HG03159 (cell line): ENCODE measurements around the gene POLRMT.

ENCODE experiments used
- ATAC-seq: cut with Tn5 transposase; IDR thresholded peaks from one replicate; pipeline ENCODE4 v1.9.1; 2021; ENCODE audit warnings: mild to moderate bottlenecking, moderate library complexity; ENCODE audit not compliant: unreplicated experiment

POLRMT gene

GRCh38 chr19:648305-648704 lies 15.0 kb upstream of the POLRMT start:
- ATAC-seq: no peak

- no peak for ATAC-seq
Observed at GRCh38 chr19:647566-648284, 14.4 kb upstream of the POLRMT start.

- ATAC-seq: no peak
Observed at GRCh38 chr19:646779-647565, 13.6 kb upstream of the POLRMT start.

DNA sequence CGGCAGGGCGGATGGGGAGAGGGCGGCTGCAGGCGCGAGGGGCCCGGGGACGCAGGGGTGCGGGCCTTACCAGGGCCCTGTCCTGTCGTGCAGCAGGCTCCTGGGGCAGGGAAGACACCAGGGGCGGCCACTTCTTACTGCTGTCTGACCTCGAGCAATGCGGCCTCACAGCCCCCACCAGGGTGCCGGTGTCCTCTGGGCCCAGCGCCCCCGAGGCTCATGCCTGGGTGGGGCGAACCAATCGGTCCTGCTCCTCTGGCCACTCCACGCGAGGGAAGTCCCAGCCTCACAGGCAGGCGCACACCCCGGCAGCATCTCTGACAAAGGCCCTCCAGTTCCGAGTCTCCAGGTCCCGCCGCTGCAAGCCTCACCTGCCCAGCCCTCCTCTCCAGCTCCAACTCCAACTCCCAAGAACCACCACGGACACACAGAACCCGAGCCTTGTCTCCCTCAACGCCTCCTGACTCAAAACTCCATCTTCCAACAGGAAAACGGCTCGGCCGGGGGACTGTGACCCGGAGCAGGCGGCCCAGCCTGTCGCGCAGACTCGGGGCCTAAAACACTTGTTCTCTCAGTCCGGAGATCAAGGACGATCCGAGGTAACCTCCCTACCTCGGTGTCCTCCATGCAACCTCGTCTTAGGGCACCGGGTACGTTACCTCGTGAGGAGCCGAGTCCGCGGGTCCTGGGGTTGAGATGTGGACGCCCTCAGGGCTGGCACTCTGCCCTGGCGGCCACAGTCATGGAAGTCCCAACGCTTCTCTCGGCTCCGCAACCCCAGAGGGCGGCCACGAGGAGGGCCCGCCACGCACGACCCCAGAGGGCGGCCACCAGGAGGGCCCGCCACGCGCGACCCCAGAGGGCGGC lies 12.8 kb upstream of the POLRMT start:
- no peak for ATAC-seq

DNA sequence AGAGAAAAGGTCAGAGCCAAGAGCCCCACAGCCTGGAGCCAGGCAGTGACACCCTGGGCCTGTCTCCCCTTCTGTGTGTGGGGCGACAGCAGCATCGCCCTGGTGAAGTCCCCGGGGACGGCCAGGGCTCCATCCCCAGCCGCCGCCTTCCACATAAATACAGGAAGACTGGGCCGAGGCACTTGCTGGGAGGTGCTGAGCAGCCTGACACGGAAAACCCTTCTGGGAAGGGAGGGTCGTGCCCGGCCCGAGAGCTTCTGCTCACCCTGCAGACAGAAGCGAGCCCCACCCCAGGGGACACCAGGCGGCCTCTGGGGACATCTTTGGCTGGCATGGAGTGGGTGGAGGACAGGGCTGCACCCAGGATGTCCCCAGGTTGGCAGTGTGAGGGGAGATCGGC lies 11.5 kb upstream of the POLRMT start:
- ATAC-seq: no peak

DNA sequence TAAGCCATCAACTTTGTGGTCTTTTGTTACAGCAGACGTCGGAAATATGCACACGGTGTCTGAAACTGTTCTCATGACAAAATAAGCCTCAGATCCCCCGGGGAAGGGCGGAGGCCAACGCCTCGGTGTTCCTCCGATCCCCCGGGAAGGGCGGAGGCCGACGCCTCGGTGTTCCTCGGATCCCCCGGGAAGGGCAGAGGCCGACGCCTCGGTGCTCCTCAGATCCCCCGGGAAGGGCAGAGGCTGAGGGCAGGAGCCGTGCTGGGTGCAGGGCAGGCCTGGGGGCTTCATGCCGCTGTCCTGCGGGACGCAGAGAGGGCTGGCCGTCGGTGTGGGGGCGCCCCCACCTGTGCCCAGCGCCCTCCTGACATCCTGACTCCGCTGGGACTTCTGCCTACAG lies 11.0 kb upstream of the POLRMT start:
- ATAC-seq: no peak

GRCh38 chr19:643736-644135 lies 10.4 kb upstream of the POLRMT start:
- no peak for ATAC-seq

- ATAC-seq: no peak
Observed at GRCh38 chr19:642767-643727, 9.7 kb upstream of the POLRMT start.

- no peak for ATAC-seq
Observed at GRCh38 chr19:641702-642101, 8.4 kb upstream of the POLRMT start.

DNA sequence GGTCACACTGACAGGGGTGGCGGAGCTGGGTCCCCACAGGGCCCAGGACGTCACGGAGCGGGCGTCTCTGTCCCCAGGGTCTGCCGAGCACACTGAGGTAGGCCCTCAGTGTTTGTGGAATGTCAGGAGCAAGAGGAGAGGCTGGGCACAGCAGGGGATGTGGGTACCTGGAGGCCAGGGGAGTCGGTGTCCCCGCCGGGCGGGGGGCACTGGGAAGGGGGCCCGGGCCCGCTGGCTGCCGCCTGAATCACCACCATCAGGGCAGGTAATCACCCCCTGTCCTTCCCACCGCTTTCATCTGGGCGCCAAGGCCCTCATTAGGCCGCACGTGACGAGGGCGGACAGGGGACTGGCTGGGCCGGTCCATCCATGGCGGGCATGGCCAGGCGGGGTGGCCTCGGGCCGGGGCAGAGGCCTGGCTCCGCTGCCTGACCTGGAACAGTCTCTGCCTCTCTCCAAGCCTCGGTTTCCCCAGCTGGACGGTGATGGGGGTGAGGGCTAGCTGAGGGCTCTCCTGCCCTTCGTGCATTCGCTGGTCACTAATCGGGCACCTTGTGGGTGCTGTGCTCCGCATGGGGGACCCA lies 7.4 kb upstream of the POLRMT start:
- no peak for ATAC-seq

DNA sequence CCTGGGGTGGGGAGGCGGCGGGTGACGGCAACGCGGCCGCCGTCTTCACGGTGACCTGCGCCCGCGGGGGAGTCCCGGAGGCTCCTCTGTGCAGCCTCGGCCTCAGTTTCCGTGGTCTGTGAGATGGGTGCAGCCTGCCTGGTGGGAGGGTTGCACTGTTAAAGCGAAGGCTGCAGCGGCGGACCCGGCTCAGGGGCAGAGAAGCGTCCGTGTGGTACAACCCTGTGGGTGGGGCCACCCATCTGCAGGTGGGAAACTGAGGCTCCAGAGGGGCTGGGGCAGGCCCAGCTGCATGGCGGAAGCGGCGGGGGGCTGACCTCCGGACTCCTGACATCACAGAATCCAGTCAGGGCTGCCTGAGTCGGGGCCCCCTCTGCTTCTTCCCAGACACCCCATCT lies 6.8 kb upstream of the POLRMT start:
- ATAC-seq: no peak

DNA sequence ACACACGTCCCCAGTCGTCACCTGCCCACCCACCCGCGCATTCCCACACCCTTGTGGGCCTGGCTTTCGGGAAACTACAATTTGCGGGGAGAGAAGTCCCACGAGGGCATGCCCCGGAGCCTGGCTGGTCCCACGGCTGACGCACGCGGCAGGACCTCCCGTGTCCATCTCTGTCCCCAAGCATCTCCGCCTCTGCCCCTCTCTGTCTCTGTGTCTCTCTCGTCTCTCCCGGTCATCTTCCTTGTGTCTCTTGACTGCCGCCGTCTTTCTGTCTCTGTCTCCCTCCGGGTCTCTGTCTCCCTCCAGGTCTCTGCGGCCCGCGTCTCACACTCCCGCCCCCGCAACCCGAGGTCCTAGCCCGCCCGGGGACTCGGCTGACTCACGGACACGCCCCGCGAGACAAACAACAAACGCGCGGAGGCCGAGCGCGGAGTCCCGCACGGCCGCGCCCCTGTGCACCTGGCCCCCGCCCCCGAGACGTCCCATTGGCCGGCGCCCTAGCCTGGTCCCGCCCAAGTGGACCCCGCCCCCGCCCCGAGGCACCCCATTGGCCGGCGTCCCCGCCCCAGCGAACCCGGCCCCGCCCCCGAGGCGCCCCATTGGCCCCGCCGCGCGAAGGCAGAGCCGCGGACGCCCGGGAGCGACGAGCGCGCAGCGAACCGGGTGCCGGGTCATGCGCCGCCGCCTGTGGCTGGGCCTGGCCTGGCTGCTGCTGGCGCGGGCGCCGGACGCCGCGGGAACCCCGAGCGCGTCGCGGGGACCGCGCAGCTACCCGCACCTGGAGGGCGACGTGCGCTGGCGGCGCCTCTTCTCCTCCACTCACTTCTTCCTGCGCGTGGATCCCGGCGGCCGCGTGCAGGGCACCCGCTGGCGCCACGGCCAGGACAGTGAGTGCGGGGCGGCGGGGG lies 6.2 kb upstream of the POLRMT start, which contains the start of gene FGF22:
FGF22 (plus strand) TSS at position 627 of the 908 bp plus-strand sequence; CDS start at position 674, 47 bp downstream.
- peak; percentile 48 for ATAC-seq

DNA sequence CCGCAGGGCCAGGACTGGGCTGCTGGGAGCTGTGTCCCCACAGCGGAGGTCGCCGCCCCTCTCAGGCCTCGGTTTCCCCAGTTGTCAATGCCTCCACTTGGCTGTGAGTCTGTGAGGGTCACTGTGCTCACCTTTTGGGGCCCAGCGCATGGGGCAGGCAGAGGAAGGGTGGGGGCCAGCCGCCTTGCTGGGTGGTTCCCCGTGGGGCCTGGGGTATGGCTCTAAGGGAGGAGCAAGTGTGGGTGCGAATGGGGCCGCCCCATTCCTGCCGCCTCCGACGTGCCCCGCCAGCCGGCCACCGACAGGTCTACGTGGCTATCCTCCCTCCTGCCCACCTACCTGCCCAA lies 5.5 kb upstream of the POLRMT start:
- no peak for ATAC-seq

GRCh38 chr19:634975-635652 lies 1.8 kb upstream of the POLRMT start:
- no peak for ATAC-seq

GRCh38 chr19:633786-634639 lies 676 bp upstream of the POLRMT start:
- no peak for ATAC-seq

- ATAC-seq: peak; percentile 14
Observed at GRCh38 chr19:632579-633067, 714 bp downstream of the POLRMT start.
